ENCODE results near the gene RELN.

RELN gene

GRCh38 chr7:103762877-103763276, 226.6 kb downstream of the RELN start:
- Histone ChIP-seq H3K27me3 (ENCODE audit: insufficient read depth, low read length, poor library complexity, severe bottlenecking) (no peaks in the 10 kb centered on the region), H3K79me2 (ENCODE audit: insufficient read depth, low read length) (no peaks in the 10 kb centered on the region), H3K4me2 (ENCODE audit: low read depth, low read length, poor library complexity, severe bottlenecking) (no peak overlapping the region), H3K9me3 (ENCODE audit: insufficient read depth, low read depth, low read length) (no peaks in the 10 kb centered on the region), H2AFZ (ENCODE audit: low read length) (no peak overlapping the region), H3K9ac (ENCODE audit: low read depth, low read length, poor library complexity, severe bottlenecking) (no peak overlapping the region), H4K20me1 (ENCODE audit: insufficient read depth, low read length, poor library complexity, severe bottlenecking) (no peaks in the 10 kb centered on the region), H3K4me1 (ENCODE audit: insufficient read depth, low read length, poor library complexity, severe bottlenecking) (no peaks in the 10 kb centered on the region), H3F3A (ENCODE audit: low read depth) (no peaks in the 10 kb centered on the region), H3K9me2 (replicated peaks; ENCODE audit: low read depth, low read length) (no peaks in the 10 kb centered on the region), H3K36me3 (ENCODE audit: insufficient read depth, low read length) (no peaks in the 10 kb centered on the region), H3K4me3 (ENCODE audit: low read length, poor library complexity, severe bottlenecking) (no peak overlapping the region)
- TF ChIP-seq EZH2phosphoT487 (IDR thresholded peaks at IDR 0.05; ENCODE audit: borderline replicate concordance), result no peak
- no peak for TF ChIP-seq CTCF (conservative IDR thresholded peaks at IDR 0.05; ENCODE audit: low read length)

GRCh38 chr7:103762065-103762760, 227.2 kb downstream of the RELN start:
- H3K9me3 ChIP-seq (ENCODE audit: insufficient read depth, low read depth, low read length), result no peaks in the 10 kb centered on the region

GRCh38 chr7:103752995-103753394, 236.5 kb downstream of the RELN start:
- no peaks in the 10 kb centered on the region for H3K27me3 ChIP-seq (ENCODE audit: insufficient read depth, low read length, poor library complexity, severe bottlenecking)
- TF ChIP-seq CTCF (conservative IDR thresholded peaks at IDR 0.05; ENCODE audit: low read length) (no peak), EZH2phosphoT487 (IDR thresholded peaks at IDR 0.05; ENCODE audit: borderline replicate concordance) (no peak)
- H3F3A ChIP-seq (ENCODE audit: low read depth), result no peaks in the 10 kb centered on the region
- no peak overlapping the region for H2AFZ ChIP-seq (ENCODE audit: low read length)
- H3K79me2 ChIP-seq (ENCODE audit: insufficient read depth, low read length), result no peaks in the 10 kb centered on the region
- H4K20me1 ChIP-seq (ENCODE audit: insufficient read depth, low read length, poor library complexity, severe bottlenecking), result no peaks in the 10 kb centered on the region
- no peaks in the 10 kb centered on the region for H3K9me2 ChIP-seq (replicated peaks; ENCODE audit: low read depth, low read length)
- no peaks in the 10 kb centered on the region for H3K4me1 ChIP-seq (ENCODE audit: insufficient read depth, low read length, poor library complexity, severe bottlenecking)
- H3K36me3 ChIP-seq (ENCODE audit: insufficient read depth, low read length), result no peaks in the 10 kb centered on the region
- H3K4me3 ChIP-seq (ENCODE audit: low read length, poor library complexity, severe bottlenecking), result no peak overlapping the region
- H3K4me2 ChIP-seq (ENCODE audit: low read depth, low read length, poor library complexity, severe bottlenecking), result no peak overlapping the region
- no peak overlapping the region for H3K9ac ChIP-seq (ENCODE audit: low read depth, low read length, poor library complexity, severe bottlenecking)
- no peaks in the 10 kb centered on the region for H3K9me3 ChIP-seq (ENCODE audit: insufficient read depth, low read depth, low read length)

More at GRCh38 chr7:103762065-103762760, 227.2 kb downstream of the RELN start:
- Histone ChIP-seq H3K4me2 (ENCODE audit: low read depth, low read length, poor library complexity, severe bottlenecking) (no peak overlapping the region), H3K36me3 (ENCODE audit: insufficient read depth, low read length) (no peaks in the 10 kb centered on the region), H3K79me2 (ENCODE audit: insufficient read depth, low read length) (no peaks in the 10 kb centered on the region), H3F3A (ENCODE audit: low read depth) (no peaks in the 10 kb centered on the region), H3K4me3 (ENCODE audit: low read length, poor library complexity, severe bottlenecking) (no peak overlapping the region), H3K9me2 (replicated peaks; ENCODE audit: low read depth, low read length) (no peaks in the 10 kb centered on the region), H3K27me3 (ENCODE audit: insufficient read depth, low read length, poor library complexity, severe bottlenecking) (no peaks in the 10 kb centered on the region), H3K9ac (ENCODE audit: low read depth, low read length, poor library complexity, severe bottlenecking) (no peak overlapping the region), H3K4me1 (ENCODE audit: insufficient read depth, low read length, poor library complexity, severe bottlenecking) (no peaks in the 10 kb centered on the region), H2AFZ (ENCODE audit: low read length) (no peak overlapping the region), H4K20me1 (ENCODE audit: insufficient read depth, low read length, poor library complexity, severe bottlenecking) (no peaks in the 10 kb centered on the region)
- TF ChIP-seq CTCF (conservative IDR thresholded peaks at IDR 0.05; ENCODE audit: low read length) (no peak), EZH2phosphoT487 (IDR thresholded peaks at IDR 0.05; ENCODE audit: borderline replicate concordance) (no peak)
